IMR-90 (cell line): ENCODE measurements around the gene SNTN. TPM values are rescaled to one million over a fixed set of nuclear protein-coding genes. Genes with fewer than 3 reads are reported as not detected.

Source experiments
- ATAC-seq: fragments of 200-7000 bp; cut with Tn5 transposase; 2 replicates; pipeline ENCODE4 v1.9.1; 2020; ENCODE audit warnings: low read depth, mild to moderate bottlenecking, moderate library complexity
- BruUV-seq: library from RNA; stranded (reverse); fragments of 400-500 nt; replicated peaks from 2 replicates; lab custom pipeline; 2021; lab: Mats Ljungman, UMichigan
- CTCF ChIA-PET: fragments of 300-600 bp; formaldehyde crosslinking; extraction: SDS; loops from one replicate; lab custom pipeline; 2021; ENCODE audit warnings: antibody characterized with exemption; lab: Yijun Ruan, JAX
- POLR2A ChIA-PET: fragments of 300-600 bp; sonication (Branson Sonifier 250); formaldehyde crosslinking; loops from one replicate; lab custom pipeline; 2022; ENCODE audit warnings: antibody characterized with exemption; ENCODE audit not compliant: unreplicated experiment; lab: Charles Lee
- DNase-seq: peaks from one replicate; pipeline ENCODE4 v3.0.0; 2013
- H2AFZ ChIP-seq: replicated peaks from 2 replicates; pipeline ENCODE3; 2013; ENCODE audit warnings: low read length, mild to moderate bottlenecking; ENCODE audit not compliant: poor library complexity
- H2AK5ac ChIP-seq: 2 replicates; pipeline ENCODE4 v1.6.1; 2013; ENCODE audit warnings: low read depth, low read length, inconsistent platforms
- H2AK9ac ChIP-seq: replicated peaks from 2 replicates; pipeline ENCODE3; 2013; ENCODE audit warnings: mild to moderate bottlenecking, low read depth, low read length, moderate library complexity; ENCODE audit not compliant: poor library complexity
- H2BK120ac ChIP-seq: 2 replicates; pipeline ENCODE4 v1.6.1; 2013; ENCODE audit warnings: low read depth, low read length, inconsistent platforms
- H2BK15ac ChIP-seq: 3 replicates; pipeline ENCODE4 v1.6.1; 2013; ENCODE audit warnings: low read depth, low read length, inconsistent platforms
- H2BK20ac ChIP-seq: 2 replicates; pipeline ENCODE4 v1.6.1; 2013; ENCODE audit warnings: low read depth, mild to moderate bottlenecking, inconsistent platforms, low read length, moderate library complexity
- H2BK5ac ChIP-seq: 2 replicates; pipeline ENCODE4 v1.6.1; 2013; ENCODE audit warnings: mild to moderate bottlenecking, low read depth, low read length, inconsistent platforms; ENCODE audit not compliant: poor library complexity, severe bottlenecking
- H3K14ac ChIP-seq: replicated peaks from 2 replicates; pipeline ENCODE4 v1.6.1; 2013; ENCODE audit warnings: low read depth, low read length, inconsistent platforms
- H3K18ac ChIP-seq: 2 replicates; pipeline ENCODE4 v1.6.1; 2013; ENCODE audit warnings: low read depth, low read length, control low read depth
- H3K23ac ChIP-seq: 2 replicates; pipeline ENCODE4 v1.6.1; 2013; ENCODE audit warnings: low read depth, low read length, inconsistent platforms
- H3K27ac ChIP-seq: 2 replicates; pipeline ENCODE4 v1.5.1; 2013; ENCODE audit warnings: mild to moderate bottlenecking, control low read depth, low read length; ENCODE audit not compliant: insufficient read depth
- H3K27me3 ChIP-seq: 2 replicates; pipeline ENCODE4 v1.6.1; 2013; ENCODE audit warnings: low read length; ENCODE audit not compliant: control insufficient read depth, insufficient read depth
- H3K36me3 ChIP-seq: 2 replicates; pipeline ENCODE4 v1.6.1; 2013; ENCODE audit warnings: low read length, mixed read lengths; ENCODE audit not compliant: control insufficient read depth, insufficient read depth
- H3K4ac ChIP-seq: 2 replicates; pipeline ENCODE4 v1.6.1; 2013; ENCODE audit warnings: low read depth, low read length, inconsistent platforms
- H3K4me1 ChIP-seq: 2 replicates; pipeline ENCODE4 v1.6.1; 2013; ENCODE audit warnings: low read length, mixed read lengths; ENCODE audit not compliant: control insufficient read depth, insufficient read depth
- H3K4me2 ChIP-seq: 2 replicates; pipeline ENCODE4 v1.6.1; 2013; ENCODE audit warnings: low read depth, mild to moderate bottlenecking, control low read depth, low read length, moderate library complexity
- H3K4me3 ChIP-seq: 2 replicates; pipeline ENCODE4 v1.5.1; 2013; ENCODE audit warnings: low read depth, mild to moderate bottlenecking, control low read depth, low read length, moderate library complexity; ENCODE audit not compliant: insufficient read depth
- H3K56ac ChIP-seq: 2 replicates; pipeline ENCODE4 v1.6.1; 2013; ENCODE audit warnings: low read length, inconsistent platforms; ENCODE audit not compliant: insufficient read depth; ENCODE audit errors: extremely low read depth
- H3K79me1 ChIP-seq, 2 experiments: 2 replicates each; pipeline ENCODE4 v1.6.1; 2013; ENCODE audit warnings: low read length in 2 of 2, inconsistent platforms in 1 of 2, low read depth in 1 of 2
- H3K9ac ChIP-seq: 2 replicates; pipeline ENCODE4 v1.6.1; 2013; ENCODE audit warnings: low read depth, low read length, control low read depth
- H3K9me1 ChIP-seq: 2 replicates; pipeline ENCODE4 v1.6.1; 2013; ENCODE audit warnings: low read length, inconsistent platforms; ENCODE audit not compliant: insufficient read depth
- H3K9me3 ChIP-seq: 2 replicates; pipeline ENCODE4 v1.6.1; 2013; ENCODE audit warnings: low read length; ENCODE audit not compliant: control insufficient read depth, insufficient read depth
- H4K20me1 ChIP-seq: 2 replicates; pipeline ENCODE4 v1.6.1; 2013; ENCODE audit warnings: low read length, inconsistent platforms; ENCODE audit not compliant: insufficient read depth
- H4K5ac ChIP-seq: 2 replicates; pipeline ENCODE4 v1.6.1; 2013; ENCODE audit warnings: mild to moderate bottlenecking, low read depth, low read length, control low read depth
- H4K8ac ChIP-seq, 2 experiments: 2 replicates each; pipeline ENCODE4 v1.6.1; 2013; ENCODE audit warnings: low read depth in 2 of 2, low read length in 2 of 2, control low read depth in 1 of 2, inconsistent platforms in 1 of 2
- H4K91ac ChIP-seq: 2 replicates; pipeline ENCODE4 v1.6.1; 2013; ENCODE audit warnings: low read depth, low read length, inconsistent platforms; ENCODE audit not compliant: insufficient read depth
- CHD1 ChIP-seq: IDR thresholded peaks from 2 replicates; pipeline ENCODE4 v1.6.1; 2012; ENCODE audit warnings: low read depth, low read length, improper control_type of control experiment
- NFE2L2 ChIP-seq: fragments of 150-350 bp; IDR thresholded peaks from 2 replicates; pipeline ENCODE4 v1.6.1; 2016; ENCODE audit warnings: low read depth, mild to moderate bottlenecking, low read length
- SMC3 ChIP-seq: fragments of 150-350 bp; IDR thresholded peaks from 2 replicates; pipeline ENCODE4 v1.6.1; 2016; ENCODE audit warnings: low read depth, mild to moderate bottlenecking, antibody characterized with exemption, low read length, moderate library complexity
- WGBS, 2 experiments: methylation state at CpG; one replicate each; pipeline versions ENCODE4 v1.1.5 to v1.1.7; 2013; ENCODE audit warnings: missing lambda C conversion rate in 2 of 2; ENCODE audit not compliant: insufficient read length in 1 of 2; ENCODE audit errors: extremely low coverage in 2 of 2; 5-methylcytosine and 5-hydroxymethylcytosine counted together
- dilution Hi-C: fragments of 300-500 bp; cut with HindIII; formaldehyde crosslinking; loops from one replicate; pipeline ENCODE4 v1.14.3; 2018; ENCODE audit warnings: low sequenced_read_pairs; ENCODE audit not compliant: unreplicated experiment
- in situ Hi-C: fragments of 300-500 bp; cut with MboI; formaldehyde crosslinking; loops from 3 replicates; pipeline ENCODE4 v1.14.3; 2019; ENCODE audit warnings: low sequenced_read_pairs, inconsistent platforms, mixed read lengths
- intact Hi-C: fragments of 100-400 bp; cut with micrococcal nuclease; formaldehyde crosslinking; loops from 2 replicates; pipeline ENCODE4 v1.10.0; 2022
- polyA plus RNA-seq, 3 experiments: library from polyadenylated mRNA; depleted of rRNA; stranded (reverse); fragments of >200 nt; gene quantifications; 2 replicates each; pipeline ENCODE4 v1.2.3, GENCODE V29; 2012; ENCODE audit warnings: low replicate concordance in 1 of 3
- total RNA-seq: library from RNA; depleted of rRNA; stranded (reverse); fragments of >200 nt; gene quantifications from 2 replicates; pipeline ENCODE4 v1.2.3, GENCODE V29; 2012
- TF ChIP-seq, protein P1 (sequence below): fragments of 150-350 bp; IDR thresholded peaks from 2 replicates; pipeline ENCODE4 v1.6.1; 2016; ENCODE audit warnings: low read depth, mild to moderate bottlenecking, low read length, moderate library complexity, borderline replicate concordance

SNTN gene
- total and polyA plus RNA-seq, 2 of the 4 experiments (the other 2 are of a cell fraction): not detected

DNA sequence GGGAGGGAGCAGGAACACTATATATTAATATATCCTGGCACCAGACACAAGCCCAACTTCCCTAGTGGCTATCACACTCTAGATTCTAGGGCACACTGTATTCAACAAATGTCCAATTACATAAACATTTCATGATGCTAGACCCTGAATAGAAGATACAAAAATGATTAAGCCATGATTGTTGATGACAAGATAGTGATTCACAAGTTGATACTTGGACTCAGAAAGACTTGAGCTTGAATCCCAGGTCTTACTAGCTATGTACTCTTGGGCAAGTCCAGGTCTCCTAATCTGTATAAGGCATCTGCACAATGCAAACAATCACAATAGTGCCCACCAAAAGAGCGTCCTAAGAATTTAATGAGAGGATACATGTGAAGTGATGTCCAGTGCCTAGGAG, 10.0 kb upstream of the SNTN start:
- ChIA-PET POLR2A (no interaction called here), CTCF (no interaction called here)
- H2BK15ac ChIP-seq: no peak overlapping the region
- no peak overlapping the region for H2AK5ac ChIP-seq
- intact Hi-C loops: no loop called here
- no peak overlapping the region for H4K91ac ChIP-seq
- no peak overlapping the region for H2BK20ac ChIP-seq
- no peak overlapping the region for H3K9ac ChIP-seq
- H3K4me1 ChIP-seq: no peaks in the 10 kb centered on the region
- no peaks in the 10 kb centered on the region for H3K27me3 ChIP-seq
- no peak overlapping the region for H3K4me3 ChIP-seq
- no peak for ATAC-seq
- no peak overlapping the region for H3K18ac ChIP-seq
- no peak overlapping the region for H4K5ac ChIP-seq
- H4K20me1 ChIP-seq: no peaks in the 10 kb centered on the region
- no peak overlapping the region for H3K4me2 ChIP-seq
- H2AK9ac ChIP-seq: no peak overlapping the region
- no peak overlapping the region for H3K4ac ChIP-seq
- no peak overlapping the region for H3K27ac ChIP-seq
- BruUV-seq: no TSS peak
- H2BK120ac ChIP-seq: no peak overlapping the region
- DNase-seq: no peak
- H3K36me3 ChIP-seq: no peaks in the 10 kb centered on the region
- no peaks in the 10 kb centered on the region for H3K9me3 ChIP-seq
- no peaks in the 10 kb centered on the region for H3K79me1 ChIP-seq
- H4K8ac ChIP-seq: no peak overlapping the region
- H3K23ac ChIP-seq: no peak overlapping the region
- WGBS, 2 experiments: no CpG with 5 or more reads among the region's 1 CpG
- TF ChIP-seq, protein P1, sequence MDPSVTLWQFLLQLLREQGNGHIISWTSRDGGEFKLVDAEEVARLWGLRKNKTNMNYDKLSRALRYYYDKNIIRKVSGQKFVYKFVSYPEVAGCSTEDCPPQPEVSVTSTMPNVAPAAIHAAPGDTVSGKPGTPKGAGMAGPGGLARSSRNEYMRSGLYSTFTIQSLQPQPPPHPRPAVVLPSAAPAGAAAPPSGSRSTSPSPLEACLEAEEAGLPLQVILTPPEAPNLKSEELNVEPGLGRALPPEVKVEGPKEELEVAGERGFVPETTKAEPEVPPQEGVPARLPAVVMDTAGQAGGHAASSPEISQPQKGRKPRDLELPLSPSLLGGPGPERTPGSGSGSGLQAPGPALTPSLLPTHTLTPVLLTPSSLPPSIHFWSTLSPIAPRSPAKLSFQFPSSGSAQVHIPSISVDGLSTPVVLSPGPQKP: no peak
- no peak for TF ChIP-seq NFE2L2
- no peak for TF ChIP-seq CHD1
- no peak for TF ChIP-seq SMC3
- dilution Hi-C loops: no loop called here
- no peaks in the 10 kb centered on the region for H3K9me1 ChIP-seq
- no peak overlapping the region for H2AFZ ChIP-seq
- H3K14ac ChIP-seq: no peak overlapping the region
- in situ Hi-C loops: no loop called here
- no peak overlapping the region for H3K56ac ChIP-seq
- no peak overlapping the region for H2BK5ac ChIP-seq
